GDM1 (cell line): ENCODE data around the gene NCLN.
A peak's percentile ranks its signal among the peaks of the same experiment; 100 is the strongest.
"Not testable (repeated sequence)": the region's sequence is repeated elsewhere in the genome, so short reads cannot be mapped to it uniquely, and the experiment has no call there.

Experiments
- DNase-seq: peaks from one replicate; lab custom pipeline; 2025; lab: John Stamatoyannopoulos, UW

NCLN gene, protein sequence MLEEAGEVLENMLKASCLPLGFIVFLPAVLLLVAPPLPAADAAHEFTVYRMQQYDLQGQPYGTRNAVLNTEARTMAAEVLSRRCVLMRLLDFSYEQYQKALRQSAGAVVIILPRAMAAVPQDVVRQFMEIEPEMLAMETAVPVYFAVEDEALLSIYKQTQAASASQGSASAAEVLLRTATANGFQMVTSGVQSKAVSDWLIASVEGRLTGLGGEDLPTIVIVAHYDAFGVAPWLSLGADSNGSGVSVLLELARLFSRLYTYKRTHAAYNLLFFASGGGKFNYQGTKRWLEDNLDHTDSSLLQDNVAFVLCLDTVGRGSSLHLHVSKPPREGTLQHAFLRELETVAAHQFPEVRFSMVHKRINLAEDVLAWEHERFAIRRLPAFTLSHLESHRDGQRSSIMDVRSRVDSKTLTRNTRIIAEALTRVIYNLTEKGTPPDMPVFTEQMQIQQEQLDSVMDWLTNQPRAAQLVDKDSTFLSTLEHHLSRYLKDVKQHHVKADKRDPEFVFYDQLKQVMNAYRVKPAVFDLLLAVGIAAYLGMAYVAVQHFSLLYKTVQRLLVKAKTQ

DNA sequence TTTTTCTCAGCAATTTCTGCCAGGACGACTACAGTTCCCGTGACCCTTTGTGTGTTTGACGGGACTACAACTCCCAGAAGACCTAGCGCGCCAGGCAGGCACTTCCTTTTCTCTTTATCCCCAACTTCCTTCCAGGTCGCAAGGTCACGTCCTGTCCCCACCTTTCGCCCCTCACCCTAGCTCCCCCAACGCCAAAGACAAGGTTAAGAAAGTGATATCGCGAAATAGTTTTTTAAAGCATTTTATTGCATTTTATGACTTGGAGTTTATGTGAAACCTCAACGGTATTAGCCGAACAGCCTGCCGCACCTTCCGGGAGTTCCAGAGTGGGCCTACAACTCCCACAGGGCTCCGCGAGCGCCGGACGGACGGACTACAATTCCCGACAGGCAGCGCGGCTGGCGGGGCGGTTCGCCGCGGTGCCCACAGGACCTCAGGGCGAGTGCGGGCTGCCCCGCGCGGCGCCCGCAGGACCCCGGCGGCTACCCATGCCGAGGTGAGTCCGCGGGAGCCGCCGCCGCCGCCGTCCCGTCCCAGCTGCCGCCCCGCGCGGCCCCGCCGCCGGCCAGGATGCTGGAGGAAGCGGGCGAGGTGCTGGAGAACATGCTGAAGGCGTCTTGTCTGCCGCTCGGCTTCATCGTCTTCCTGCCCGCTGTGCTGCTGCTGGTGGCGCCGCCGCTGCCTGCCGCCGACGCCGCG lies at the start of gene NCLN:
Gene NCLN (plus strand): TSS at position 470 of the 699 bp plus-strand sequence. CDS start 101 bp downstream, at position 571.
- peak; percentile 89 for DNase-seq

DNA sequence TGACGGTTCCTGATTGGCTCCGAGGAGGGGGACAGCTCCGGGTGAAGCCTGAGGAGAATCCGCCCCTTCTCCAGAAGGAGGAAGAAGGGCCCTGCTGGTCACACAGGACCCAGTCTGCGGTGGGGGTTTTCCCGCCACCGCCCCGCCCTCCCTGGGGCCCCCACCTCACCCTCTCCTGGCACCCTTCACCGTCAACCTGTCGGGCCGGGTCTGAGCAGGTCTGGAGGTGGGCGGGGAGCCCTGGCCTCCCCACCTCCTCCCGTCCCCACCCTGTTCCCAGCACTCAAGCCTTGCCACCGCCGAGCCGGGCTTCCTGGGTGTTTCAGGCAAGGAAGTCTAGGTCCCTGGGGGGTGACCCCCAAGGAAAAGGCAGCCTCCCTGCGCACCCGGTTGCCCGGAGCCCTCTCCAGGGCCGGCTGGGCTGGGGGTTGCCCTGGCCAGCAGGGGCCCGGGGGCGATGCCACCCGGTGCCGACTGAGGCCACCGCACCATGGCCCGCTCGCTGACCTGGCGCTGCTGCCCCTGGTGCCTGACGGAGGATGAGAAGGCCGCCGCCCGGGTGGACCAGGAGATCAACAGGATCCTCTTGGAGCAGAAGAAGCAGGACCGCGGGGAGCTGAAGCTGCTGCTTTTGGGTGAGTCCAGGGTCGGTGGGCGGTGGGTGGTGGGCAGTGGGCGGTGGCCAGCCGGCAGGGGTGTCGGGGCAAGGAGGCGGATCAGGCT lies 49.6 kb upstream of the NCLN start, which contains the start of gene GNA15:
Gene GNA15 (plus strand): TSS at position 73 of the 723 bp plus-strand sequence. CDS start 418 bp downstream, at position 491.
- peak; percentile 82 for DNase-seq

DNA sequence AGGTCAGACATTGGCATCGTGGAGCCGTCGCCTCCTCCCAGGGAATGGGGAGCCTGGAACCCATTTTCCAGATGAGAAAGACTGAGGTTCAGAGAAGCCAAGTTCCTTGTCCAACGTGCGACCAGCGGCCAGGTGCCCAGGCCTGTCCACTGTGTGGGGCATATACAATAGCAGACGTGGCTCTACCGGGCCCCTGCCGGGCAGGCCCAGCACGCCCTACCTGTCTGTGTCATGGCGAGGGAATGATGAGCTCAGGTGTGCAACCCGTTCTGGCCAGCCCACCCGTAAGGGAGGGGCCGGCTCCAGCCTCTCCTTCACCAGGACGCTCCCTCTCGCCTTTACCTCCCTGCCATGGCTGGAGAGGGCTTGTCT lies 49.1 kb upstream of the NCLN start:
- no peak for DNase-seq

DNA sequence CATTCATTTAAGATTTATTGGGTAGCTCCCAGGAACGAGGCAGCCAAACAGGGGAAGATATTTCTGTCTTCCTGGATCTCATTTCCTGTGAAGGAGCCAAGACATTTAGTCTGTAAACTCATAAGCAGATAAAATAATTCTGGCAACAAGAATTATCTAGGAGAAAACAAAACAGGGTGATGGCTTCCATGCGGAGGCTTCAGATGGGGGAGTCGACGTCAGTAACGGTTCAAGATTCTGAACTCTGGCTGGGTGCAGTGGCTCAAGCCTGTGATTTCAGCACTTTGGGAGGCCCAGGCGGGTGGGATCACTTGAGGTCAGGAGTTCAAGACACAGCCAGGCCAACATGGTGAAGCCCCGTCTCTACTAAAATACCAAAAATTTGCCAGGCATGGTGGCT lies 48.6 kb upstream of the NCLN start:
- no peak for DNase-seq

DNA sequence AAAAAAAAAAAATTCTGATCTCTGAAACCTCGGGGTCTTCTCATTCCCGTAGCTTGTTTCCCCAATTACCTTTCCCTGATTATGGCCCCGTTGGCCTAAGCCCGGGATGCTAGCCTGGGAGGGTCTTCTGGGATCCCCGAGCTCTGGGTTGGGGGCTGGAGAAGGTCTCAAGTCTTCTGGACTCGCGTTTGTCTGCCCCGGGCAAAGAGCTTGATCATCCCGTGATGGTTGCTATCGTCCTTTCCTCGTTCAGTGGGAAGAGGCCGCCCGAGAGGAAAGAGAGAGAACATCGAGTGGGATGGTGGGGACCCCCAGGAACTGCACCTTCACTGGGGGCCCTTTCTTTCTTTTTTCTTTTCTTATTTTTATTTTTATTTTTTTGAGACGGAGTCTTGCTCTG lies 47.5 kb upstream of the NCLN start:
- DNase-seq = no peak

DNA sequence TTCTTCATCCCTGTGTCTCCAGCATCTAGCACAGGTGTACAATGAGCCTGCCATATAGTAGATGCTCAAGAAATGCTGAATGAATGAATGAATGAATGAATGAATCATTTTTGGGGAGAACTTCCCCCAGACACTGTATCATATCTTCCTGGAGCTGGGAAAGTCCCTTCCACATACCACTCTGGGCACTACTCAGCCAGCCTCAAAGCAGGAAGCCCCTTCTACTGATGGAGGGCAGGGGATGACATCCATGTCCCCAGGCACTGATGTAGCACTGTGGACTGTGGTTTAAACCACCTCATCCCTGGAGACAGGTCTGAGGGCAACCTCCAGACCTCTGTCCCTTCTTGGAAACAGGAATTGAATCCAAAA lies 45.1 kb upstream of the NCLN start:
- DNase-seq = no peak

DNA sequence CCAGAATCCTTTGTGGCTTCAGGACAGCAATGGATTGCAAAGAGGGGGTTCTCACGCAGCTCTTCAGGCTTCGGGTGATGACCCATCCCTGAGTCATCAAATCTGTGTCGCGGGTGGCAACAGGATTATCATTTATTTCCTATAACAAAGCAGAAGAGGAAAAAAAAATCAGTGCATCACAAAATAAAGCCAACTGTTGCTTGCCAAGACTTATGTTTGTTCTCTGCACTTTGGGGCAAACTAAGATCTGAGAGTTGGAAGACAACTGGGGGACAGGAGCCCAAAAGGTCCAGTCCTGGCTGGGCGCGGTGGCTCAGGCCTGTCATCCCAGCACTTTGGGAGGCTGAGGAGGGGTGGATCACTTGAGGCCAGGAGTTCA lies 43.4 kb upstream of the NCLN start:
- DNase-seq = no peak

DNA sequence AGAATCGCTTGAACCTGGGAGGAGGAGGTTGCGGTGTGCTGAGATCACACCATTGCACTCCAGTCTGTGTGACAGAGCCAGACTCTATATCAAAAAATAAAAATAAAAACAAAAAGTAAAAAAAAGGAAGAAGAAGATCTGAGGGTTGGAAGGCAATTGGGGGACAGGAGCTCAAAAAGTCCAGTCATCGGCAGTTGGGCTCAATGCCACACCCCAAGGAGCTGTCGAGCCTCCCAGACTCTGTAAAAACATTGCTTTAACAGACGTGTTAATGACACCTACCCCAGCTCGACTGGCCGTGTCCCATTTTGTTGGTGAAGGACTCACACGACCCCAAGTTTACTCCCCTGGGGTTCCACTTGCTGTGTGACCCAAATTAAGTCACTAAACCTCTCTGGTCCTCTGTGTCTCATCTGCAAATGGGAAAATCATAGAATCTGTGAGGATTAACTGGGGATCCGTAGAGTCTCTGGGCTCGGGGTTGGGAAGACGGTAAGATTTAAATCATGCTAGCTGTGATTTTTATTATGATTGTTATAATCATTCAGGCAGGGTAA lies 42.9 kb upstream of the NCLN start:
- DNase-seq = no peak

DNA sequence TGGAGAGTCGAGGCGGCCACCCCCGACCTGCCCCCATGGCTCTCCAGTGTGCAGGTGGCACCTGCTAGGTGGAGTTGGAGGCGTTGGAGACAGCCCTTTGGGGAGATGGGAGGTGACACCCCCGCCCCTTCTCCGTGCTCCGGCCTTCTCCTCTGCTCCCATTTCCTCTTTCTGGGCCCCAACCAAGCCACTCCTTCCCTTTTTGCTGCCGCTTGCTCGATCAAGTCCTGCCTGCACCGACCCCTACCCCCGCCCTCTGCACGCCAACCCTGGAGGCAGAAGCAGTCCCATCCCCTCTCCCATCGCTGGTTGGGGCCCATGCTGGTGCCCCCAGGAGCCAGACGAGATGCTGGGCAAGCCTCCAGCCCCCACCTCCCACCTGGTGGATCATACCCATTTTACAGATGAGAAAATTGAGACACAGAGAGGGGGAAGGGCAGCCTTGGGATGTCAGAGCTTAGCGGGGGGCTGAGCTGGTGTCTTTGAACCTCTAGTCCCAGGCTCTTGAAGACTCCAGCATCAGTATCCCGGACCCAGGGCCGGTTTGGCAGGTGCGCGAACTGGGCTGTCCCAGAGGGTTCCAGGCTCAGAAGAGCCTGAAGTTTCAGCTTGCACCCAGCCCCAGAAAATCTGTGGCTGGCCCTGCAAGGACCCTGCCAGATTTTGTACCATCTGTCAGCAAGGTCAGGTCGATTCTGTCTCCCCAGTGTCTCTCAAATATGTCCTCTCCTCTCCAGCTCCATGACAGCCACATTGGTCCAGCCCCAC lies 39.6 kb upstream of the NCLN start:
- DNase-seq = peak; percentile 61

DNA sequence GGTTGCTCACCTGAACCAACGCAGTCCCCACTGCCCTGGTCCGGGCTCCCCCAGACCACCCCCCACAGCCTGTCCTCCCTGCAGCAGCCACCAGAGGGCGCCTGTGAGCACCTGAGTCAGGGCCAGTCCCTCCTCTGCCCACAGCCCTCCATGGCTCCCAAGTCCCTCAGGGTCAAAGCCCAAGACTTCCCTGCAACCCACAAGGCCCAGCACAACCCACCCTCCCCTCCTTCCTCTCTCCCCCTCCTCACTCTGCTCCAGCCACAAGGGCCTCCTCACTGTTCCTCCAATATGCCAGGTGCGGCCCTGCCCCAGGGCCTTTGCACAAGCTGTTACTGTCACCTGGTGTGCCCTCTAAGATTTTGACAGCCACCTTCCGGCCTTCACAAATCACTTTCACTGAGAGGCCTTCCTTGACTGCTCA lies 39.0 kb upstream of the NCLN start:
- DNase-seq = no peak

DNA sequence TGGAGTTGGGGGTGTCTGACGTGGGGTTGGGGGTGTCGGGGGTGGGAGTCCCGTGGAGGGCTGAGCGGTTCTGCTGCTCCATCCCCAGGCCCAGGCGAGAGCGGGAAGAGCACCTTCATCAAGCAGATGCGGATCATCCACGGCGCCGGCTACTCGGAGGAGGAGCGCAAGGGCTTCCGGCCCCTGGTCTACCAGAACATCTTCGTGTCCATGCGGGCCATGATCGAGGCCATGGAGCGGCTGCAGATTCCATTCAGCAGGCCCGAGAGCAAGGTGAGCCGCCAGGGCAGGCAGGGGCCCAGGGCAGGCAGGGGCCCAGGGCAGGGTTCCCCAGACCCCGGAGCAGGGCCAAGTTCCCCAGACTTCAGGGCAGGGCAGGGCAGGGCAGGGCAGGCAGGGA lies 37.2 kb upstream of the NCLN start:
- DNase-seq = no peak

DNA sequence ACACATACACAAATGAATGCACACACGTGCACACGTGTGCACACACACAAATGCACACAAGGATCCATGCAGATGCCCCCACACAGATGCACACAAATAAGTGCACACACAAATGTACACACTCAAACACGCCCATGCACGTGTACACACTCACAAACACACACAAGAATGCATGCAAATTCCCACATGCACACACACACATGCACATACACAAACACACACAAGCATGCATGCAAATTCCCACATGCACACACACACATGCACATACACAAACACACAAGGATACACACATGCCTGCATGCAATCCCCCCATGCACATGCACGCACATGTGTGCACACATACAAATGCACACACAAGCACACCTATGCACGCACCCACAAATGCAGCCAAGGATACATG lies 36.6 kb upstream of the NCLN start:
- no peak for DNase-seq

DNA sequence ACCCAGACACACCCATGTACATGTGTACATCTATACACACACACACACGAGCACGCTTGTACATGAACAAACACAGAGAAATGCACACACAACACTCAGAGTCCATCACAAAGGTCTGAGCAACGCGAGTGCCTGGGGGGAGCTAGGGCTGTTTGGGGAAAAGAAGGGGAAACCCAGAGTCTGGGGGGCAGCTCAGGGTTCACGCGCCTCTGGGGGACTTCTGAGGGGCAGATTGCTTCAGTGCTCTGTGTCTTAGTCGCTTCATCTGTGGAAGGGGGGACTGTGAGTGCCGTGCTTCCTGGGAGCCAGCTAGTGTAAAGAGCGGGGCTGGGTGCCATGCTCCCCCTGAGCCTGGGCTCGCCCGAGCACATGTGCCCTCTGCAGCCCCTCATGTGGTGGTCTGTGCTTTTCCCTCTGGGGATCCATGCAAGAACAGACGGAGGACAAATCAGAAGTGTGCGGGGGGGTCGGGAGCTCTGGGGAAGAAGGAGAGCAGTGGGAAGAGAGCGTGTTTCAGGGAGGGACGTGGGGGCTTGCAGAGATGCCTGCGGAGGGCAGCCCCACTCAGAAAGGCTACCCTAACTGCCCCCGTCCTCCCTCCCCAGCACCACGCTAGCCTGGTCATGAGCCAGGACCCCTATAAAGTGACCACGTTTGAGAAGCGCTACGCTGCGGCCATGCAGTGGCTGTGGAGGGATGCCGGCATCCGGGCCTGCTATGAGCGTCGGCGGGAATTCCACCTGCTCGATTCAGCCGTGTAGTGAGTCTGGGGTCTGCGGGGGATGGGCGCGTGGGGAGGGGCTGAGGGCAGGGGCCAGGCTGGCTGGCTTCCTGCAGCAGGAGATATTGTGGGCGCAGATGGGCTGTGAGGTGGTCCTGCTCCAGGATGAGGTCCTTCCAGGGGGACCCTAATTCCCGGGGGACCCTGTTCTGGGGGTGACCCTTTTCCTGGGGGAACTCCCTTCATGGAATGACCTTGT lies 35.9 kb upstream of the NCLN start:
- no peak for DNase-seq

DNA sequence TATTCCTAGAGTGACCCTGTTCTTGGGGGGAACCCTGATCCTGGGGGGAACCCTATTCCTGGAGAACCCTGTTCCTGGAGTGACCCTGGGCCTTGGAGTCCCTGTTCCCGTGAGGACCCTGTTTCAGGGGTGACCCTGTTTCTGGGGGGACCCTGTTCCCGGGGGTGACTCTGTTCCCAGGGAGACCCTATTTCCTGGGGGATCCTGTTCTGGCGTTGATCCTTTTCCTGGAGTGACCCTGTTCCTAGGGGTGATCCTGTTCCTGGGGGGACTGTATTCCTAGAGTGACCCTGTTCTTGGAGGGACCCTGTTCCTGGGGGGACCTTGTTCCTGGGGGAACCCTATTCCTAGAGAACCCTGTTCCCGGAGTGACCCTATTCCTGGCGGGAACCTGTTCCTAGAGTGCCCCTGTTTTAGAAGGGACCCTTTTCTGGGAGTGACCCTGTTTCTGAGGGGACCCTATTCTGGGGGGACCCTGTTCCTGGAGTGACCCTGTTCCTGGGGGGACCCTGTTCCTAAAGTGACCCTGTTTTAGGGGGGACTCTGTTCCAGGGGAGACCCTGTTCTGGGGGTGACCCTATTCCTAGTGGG lies 34.9 kb upstream of the NCLN start:
- DNase-seq = no peak

DNA sequence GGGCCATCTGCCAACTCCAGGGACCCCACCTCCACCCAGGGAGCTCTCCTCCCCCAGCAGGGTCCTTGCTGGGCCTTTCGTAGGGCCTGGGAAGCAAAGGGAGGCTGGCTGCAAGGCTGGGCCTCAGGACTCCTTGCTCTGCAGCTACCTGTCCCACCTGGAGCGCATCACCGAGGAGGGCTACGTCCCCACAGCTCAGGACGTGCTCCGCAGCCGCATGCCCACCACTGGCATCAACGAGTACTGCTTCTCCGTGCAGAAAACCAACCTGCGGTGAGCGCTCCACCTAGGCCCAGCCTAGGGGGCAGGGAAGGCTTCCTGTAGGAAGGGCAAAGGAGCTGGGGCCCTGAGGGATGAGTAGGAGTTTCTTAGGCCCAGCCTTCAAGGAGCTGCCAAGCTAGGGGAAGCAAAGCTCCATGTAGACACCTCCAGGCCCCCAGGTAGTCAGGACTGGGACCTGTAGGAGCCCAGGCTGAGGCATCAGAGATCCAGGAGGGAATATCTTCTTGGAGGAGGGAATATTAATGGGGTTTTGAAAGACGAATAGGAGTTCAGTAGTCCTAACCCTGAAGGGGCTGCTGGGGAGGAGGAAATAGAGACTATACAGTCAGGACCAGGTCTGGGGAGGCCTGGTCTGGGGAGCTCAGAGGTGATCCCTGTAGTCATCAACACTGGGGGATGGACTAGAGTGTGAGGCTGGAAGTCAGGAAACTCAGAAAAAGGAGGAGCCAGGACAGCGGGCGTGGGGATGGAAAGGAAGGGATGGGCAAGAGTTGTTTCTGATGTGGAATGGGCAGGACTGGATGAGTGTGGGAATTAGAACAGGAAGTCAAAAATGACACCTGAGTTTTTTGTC lies 33.9 kb upstream of the NCLN start:
- no peak for DNase-seq

DNA sequence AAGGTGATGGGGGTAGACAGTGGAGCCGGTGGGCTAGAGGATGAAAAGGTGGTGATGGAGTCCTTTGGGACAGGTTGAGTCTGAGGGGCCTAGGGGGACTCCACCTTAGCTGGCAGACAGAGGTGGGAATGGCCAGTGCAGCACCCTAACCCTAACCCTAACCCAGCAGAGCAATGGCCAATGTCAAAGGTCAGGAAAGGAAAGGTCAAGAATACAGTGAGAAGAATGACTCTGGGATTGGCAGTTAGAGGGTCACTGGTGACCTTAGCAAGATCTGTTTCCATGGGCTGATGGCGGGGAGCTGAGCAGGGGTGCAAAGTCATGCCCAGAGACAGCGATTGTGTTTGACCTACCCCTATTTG lies 33.3 kb upstream of the NCLN start:
- DNase-seq = no peak

DNA sequence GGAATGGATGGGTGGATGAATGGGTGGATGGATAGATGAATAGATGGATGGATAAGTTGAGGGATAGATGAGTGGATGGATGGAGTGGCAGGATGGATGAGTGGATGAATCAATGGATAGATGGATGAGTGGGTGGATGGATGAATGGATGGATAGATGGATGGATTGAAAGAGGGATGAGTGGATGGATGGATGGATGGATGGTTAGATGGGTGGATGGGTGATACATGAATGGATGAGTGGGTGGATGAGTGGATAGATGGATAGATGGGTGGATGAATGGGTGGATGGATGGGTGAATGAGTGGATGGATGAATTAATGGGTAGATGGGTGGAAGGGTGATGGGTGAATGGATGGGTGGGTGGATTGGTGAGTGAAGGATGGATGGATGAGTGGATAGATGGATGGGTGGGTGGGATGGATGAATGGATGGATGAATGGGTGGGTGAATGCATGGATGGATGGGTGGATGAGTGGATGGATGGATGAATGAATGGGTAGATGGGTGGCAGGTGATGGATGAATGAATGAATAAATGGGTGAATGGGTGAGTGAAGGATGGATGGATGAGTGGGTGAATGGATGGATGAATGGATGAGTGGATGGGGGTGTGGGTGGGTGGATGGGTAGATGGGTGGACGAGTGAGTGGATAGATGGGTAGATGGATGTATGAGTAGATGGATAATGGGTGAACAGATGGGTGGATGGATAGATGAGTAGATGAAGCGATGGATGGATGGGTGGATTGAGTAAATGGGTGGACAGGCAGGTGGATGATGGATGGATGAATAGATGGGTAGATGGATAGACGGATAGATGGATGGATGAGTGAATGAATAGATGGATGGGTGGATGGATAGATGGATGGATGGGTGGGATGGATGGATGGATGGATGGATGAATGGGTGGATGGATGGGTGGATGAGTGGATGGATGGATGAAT lies 32.2 kb upstream of the NCLN start:
- DNase-seq = no peak

DNA sequence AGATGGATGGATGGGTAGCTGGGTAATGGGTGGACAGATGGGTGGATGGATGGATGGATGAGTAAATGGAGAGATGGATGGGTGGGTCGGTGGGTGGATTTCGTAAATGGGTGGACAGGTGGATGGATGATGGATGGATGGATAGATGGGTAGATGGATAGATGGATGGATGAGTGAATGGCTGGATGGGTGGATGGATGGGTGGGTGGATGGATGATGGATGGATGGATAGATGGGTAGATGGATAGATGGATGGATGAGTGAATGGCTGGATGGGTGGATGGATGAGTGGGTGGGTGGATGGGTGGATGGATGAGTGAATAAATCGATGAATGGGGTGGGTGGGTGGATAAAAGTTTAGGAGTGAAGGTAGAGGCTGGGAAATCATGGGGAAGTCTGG lies 31.3 kb upstream of the NCLN start:
- DNase-seq = not testable (repeated sequence)
